Activated naive CD4-positive, alpha-beta T cell treated with anti-CD3 and anti-CD28 coated beads for 36 hours (primary cell): ENCODE measurements around the gene ADGRD1. TPM values are rescaled to one million over a fixed set of nuclear protein-coding genes. Genes with fewer than 3 reads are reported as not detected.

Experiments
- CTCF ChIA-PET: fragments of 350-600 bp; sonication (Branson Sonifier 250); formaldehyde crosslinking; loops from one replicate; lab custom pipeline; 2021; ENCODE audit warnings: antibody characterized with exemption; lab: Charles Lee
- DNase-seq: peaks from one replicate; pipeline ENCODE4 v3.0.0-alpha.2; 2020
- H3K27ac Mint-ChIP-seq: one replicate; pipeline ENCODE4 v1.8.0; 2021; ENCODE audit warnings: mild to moderate bottlenecking, mixed read lengths
- H3K27me3 Mint-ChIP-seq: one replicate; pipeline ENCODE4 v1.8.0; 2021; ENCODE audit warnings: low read depth, mixed read lengths
- H3K36me3 Mint-ChIP-seq: one replicate; pipeline ENCODE4 v1.8.0; 2021; ENCODE audit warnings: low read depth, mixed read lengths
- H3K4me1 Mint-ChIP-seq: one replicate; pipeline ENCODE4 v1.8.0; 2021; ENCODE audit warnings: low read depth, mixed read lengths
- H3K4me3 Mint-ChIP-seq: one replicate; pipeline ENCODE4 v1.8.0; 2021; ENCODE audit warnings: mild to moderate bottlenecking, moderate library complexity, mixed read lengths
- H3K9me3 Mint-ChIP-seq: one replicate; pipeline ENCODE4 v1.8.0; 2021; ENCODE audit warnings: mixed read lengths
- intact Hi-C: fragments of 100-400 bp; cut with micrococcal nuclease; formaldehyde crosslinking; loops from one replicate; pipeline ENCODE4 v1.15.1; 2023
- total RNA-seq, 2 experiments: library from RNA; stranded (reverse); gene quantifications; one replicate each; pipeline ENCODE4 v1.2.3, GENCODE V29; 2021

Gene ADGRD1
- total RNA-seq, 2 experiments from 2014 or later: not detected

- Mint-ChIP-seq H3K4me3 (no peak overlapping the region), H3K4me1 (peaks cover 14% of the 10 kb centered on the region), H3K27ac (no peak overlapping the region), H3K9me3 (peaks cover 6% of the 10 kb centered on the region), H3K27me3 (no peaks in the 10 kb centered on the region), H3K36me3 (no peaks in the 10 kb centered on the region)
- no peak for DNase-seq
- CTCF ChIA-PET: interaction anchor here (0.6 to 4.5 kb wide), 17 partner anchors 9 to 726 kb away, joined by 3 to 95 read pairs (median 3); no protein-coding TSS in a partner anchor
- intact Hi-C loops: loop anchor here (2.0 to 5.0 kb wide), 3 partner anchors 347 to 725 kb away; no protein-coding TSS in a partner anchor
These were observed 151.6 kb downstream of the ADGRD1 start for GRCh38 chr12:131105351-131105735.

GRCh38 chr12:131105736-131106348 lies 152.1 kb downstream of the ADGRD1 start:
- CTCF ChIA-PET: interaction anchor here (0.9 to 4.5 kb wide), 16 partner anchors 9 to 725 kb away, joined by 3 to 95 read pairs (median 4); no protein-coding TSS in a partner anchor
- peak; percentile 66 for DNase-seq
- Mint-ChIP-seq H3K4me3 (peak overlapping the region; percentile 29), H3K4me1 (peaks cover 14% of the 10 kb centered on the region), H3K27ac (no peak overlapping the region), H3K36me3 (no peaks in the 10 kb centered on the region), H3K9me3 (peaks cover 6% of the 10 kb centered on the region), H3K27me3 (no peaks in the 10 kb centered on the region)
- intact Hi-C loops: loop anchor here (2.0 to 5.0 kb wide), 3 partner anchors 347 to 725 kb away; no protein-coding TSS in a partner anchor

- no peak for DNase-seq
- CTCF ChIA-PET: interaction anchor here (1.2 to 4.5 kb wide), 6 partner anchors 8 to 346 kb away, joined by 3 to 95 read pairs (median 9); no protein-coding TSS in a partner anchor
- Mint-ChIP-seq H3K36me3 (no peaks in the 10 kb centered on the region), H3K4me1 (peaks cover 14% of the 10 kb centered on the region), H3K4me3 (no peak overlapping the region), H3K9me3 (peaks cover 6% of the 10 kb centered on the region), H3K27me3 (no peaks in the 10 kb centered on the region), H3K27ac (no peak overlapping the region)
- intact Hi-C loops: loop anchor here (5.0 kb wide), 1 partner anchor 456 kb away; no protein-coding TSS in a partner anchor
These were observed 152.7 kb downstream of the ADGRD1 start for GRCh38 chr12:131106349-131106941.

- CTCF ChIA-PET: interaction anchor here (0.8 to 1.0 kb wide), 2 partner anchors 24 to 230 kb away, joined by 3 to 4 read pairs; no protein-coding TSS in a partner anchor
- no peaks in the 10 kb centered on the region for H3K27me3 Mint-ChIP-seq
- H3K4me3 Mint-ChIP-seq: no peak overlapping the region
- intact Hi-C loops: loop anchor here (5.0 kb wide), 1 partner anchor 454 kb away; no protein-coding TSS in a partner anchor
- H3K9me3 Mint-ChIP-seq: peaks cover 6% of the 10 kb centered on the region
- H3K4me1 Mint-ChIP-seq: peaks cover 14% of the 10 kb centered on the region
- no peaks in the 10 kb centered on the region for H3K36me3 Mint-ChIP-seq
- no peak for DNase-seq
- no peak overlapping the region for H3K27ac Mint-ChIP-seq
These were observed 154.7 kb downstream of the ADGRD1 start for GRCh38 chr12:131108177-131108955.

GRCh38 chr12:131111446-131111845 lies 157.7 kb downstream of the ADGRD1 start:
- CTCF ChIA-PET: interaction anchor here (0.7 to 1.6 kb wide), 3 partner anchors 8 to 228 kb away, joined by 4 to 10 read pairs (median 6); no protein-coding TSS in a partner anchor
- Mint-ChIP-seq H3K27ac (no peak overlapping the region), H3K9me3 (peaks cover 6% of the 10 kb centered on the region), H3K36me3 (no peaks in the 10 kb centered on the region), H3K4me1 (no peaks in the 10 kb centered on the region), H3K27me3 (peaks cover 2% of the 10 kb centered on the region), H3K4me3 (no peak overlapping the region)
- DNase-seq: no peak
- intact Hi-C loops: no loop called here

- DNase-seq: no peak
- H3K27me3 Mint-ChIP-seq: peaks cover 2% of the 10 kb centered on the region
- H3K9me3 Mint-ChIP-seq: peaks cover 6% of the 10 kb centered on the region
- CTCF ChIA-PET: interaction anchor here (1.4 to 1.6 kb wide), 2 partner anchors 8 to 20 kb away, joined by 6 to 10 read pairs; no protein-coding TSS in a partner anchor
- no peak overlapping the region for H3K4me3 Mint-ChIP-seq
- H3K36me3 Mint-ChIP-seq: no peaks in the 10 kb centered on the region
- intact Hi-C loops: no loop called here
- no peaks in the 10 kb centered on the region for H3K4me1 Mint-ChIP-seq
- H3K27ac Mint-ChIP-seq: no peak overlapping the region
These were observed 158.3 kb downstream of the ADGRD1 start for GRCh38 chr12:131112021-131112420.

- CTCF ChIA-PET: interaction anchor here (0.6 to 1.6 kb wide), 3 partner anchors 9 to 264 kb away, joined by 5 to 10 read pairs (median 6); no protein-coding TSS in a partner anchor
- Mint-ChIP-seq H3K4me1 (no peaks in the 10 kb centered on the region), H3K36me3 (no peaks in the 10 kb centered on the region), H3K9me3 (peaks cover 6% of the 10 kb centered on the region), H3K4me3 (no peak overlapping the region), H3K27me3 (peaks cover 2% of the 10 kb centered on the region), H3K27ac (no peak overlapping the region)
- intact Hi-C loops: no loop called here
- no peak for DNase-seq
These were observed 159.1 kb downstream of the ADGRD1 start for GRCh38 chr12:131112700-131113290.

GRCh38 chr12:131113568-131114270 lies 160.0 kb downstream of the ADGRD1 start:
- Mint-ChIP-seq H3K4me1 (no peaks in the 10 kb centered on the region), H3K36me3 (no peaks in the 10 kb centered on the region), H3K4me3 (no peak overlapping the region), H3K27me3 (peaks cover 2% of the 10 kb centered on the region), H3K27ac (no peak overlapping the region), H3K9me3 (peaks cover 6% of the 10 kb centered on the region)
- DNase-seq: no peak
- CTCF ChIA-PET: interaction anchor here (0.9 to 1.3 kb wide), 2 partner anchors 8 to 9 kb away, joined by 3 read pairs; no protein-coding TSS in a partner anchor
- intact Hi-C loops: no loop called here

- no peak for DNase-seq
- H3K9me3 Mint-ChIP-seq: peaks cover 5% of the 10 kb centered on the region
- intact Hi-C loops: no loop called here
- H3K4me1 Mint-ChIP-seq: no peaks in the 10 kb centered on the region
- H3K4me3 Mint-ChIP-seq: no peak overlapping the region
- H3K27me3 Mint-ChIP-seq: peaks cover 2% of the 10 kb centered on the region
- CTCF ChIA-PET: interaction anchor here (0.9 to 4.3 kb wide), 3 partner anchors 8 to 18 kb away, joined by 3 to 15 read pairs (median 3); no protein-coding TSS in a partner anchor
- no peaks in the 10 kb centered on the region for H3K36me3 Mint-ChIP-seq
- H3K27ac Mint-ChIP-seq: no peak overlapping the region
These were observed 160.6 kb downstream of the ADGRD1 start for GRCh38 chr12:131114271-131114670.

- H3K27ac Mint-ChIP-seq: no peak overlapping the region
- DNase-seq: no peak
- H3K4me3 Mint-ChIP-seq: no peak overlapping the region
- CTCF ChIA-PET: interaction anchor here (0.9 to 4.7 kb wide), 3 partner anchors 9 to 17 kb away, joined by 3 to 25 read pairs (median 15); no protein-coding TSS in a partner anchor
- no peaks in the 10 kb centered on the region for H3K36me3 Mint-ChIP-seq
- intact Hi-C loops: no loop called here
- no peaks in the 10 kb centered on the region for H3K4me1 Mint-ChIP-seq
- peaks cover 2% of the 10 kb centered on the region for H3K27me3 Mint-ChIP-seq
- no peaks in the 10 kb centered on the region for H3K9me3 Mint-ChIP-seq
These were observed 161.4 kb downstream of the ADGRD1 start for GRCh38 chr12:131114942-131115584.
